Measurements from ENCODE around the gene ZNF583.

Gene ZNF583

DNA sequence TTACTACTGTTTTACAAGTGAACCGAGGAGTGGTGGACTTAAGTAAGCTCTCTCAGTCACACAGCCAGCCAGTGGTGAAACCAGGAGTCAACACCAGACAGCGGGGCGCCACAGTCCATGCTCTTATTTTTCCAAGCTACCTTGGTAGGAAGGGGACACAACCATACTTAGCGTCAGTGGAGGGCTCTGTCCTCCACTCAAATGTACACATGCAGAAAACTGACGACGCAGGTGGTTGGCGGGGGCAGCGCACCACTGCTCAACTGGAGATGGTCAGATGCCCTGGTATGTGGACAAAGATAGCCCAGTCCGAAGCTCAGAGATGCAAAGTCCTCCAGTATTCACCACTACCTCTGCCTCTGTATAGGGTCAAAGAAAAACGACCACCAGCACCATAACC lies 72.0 kb downstream of the ZNF583 start:
- no peak for DNase-seq

All from activated CD4-positive, alpha-beta T cell treated with anti-CD3 and anti-CD28 coated beads, Interleukin-2, Interleukin-6, amounts not matched to agents 100 ng/mL and 50 ng/mL, durations not matched to agents 16 hours and 8 hours (primary cell).